ENCODE measurements around the gene ERAL1. TPM values are rescaled to one million over a fixed set of nuclear protein-coding genes. Genes with fewer than 3 reads are reported as not detected.

ERAL1 gene
- total and polyA plus RNA-seq, 10 donors: 28.4 to 51.9 (median 38.7) TPM

GRCh38 chr17:28881533-28882056 lies 26.8 kb downstream of the ERAL1 start:
- Histone ChIP-seq H3K4me3 (no peak overlapping the region), H3K9me3 (no peaks in the 10 kb centered on the region), H3K27me3 (replicated peaks in 1 of 7) (no peaks in the 10 kb centered on the region), H3K36me3 (peaks cover 12 to 93% (median 85%) of the 10 kb centered on the region in 6 donors), H3K27ac (no peak overlapping the region), H3K4me1 (peaks cover 0 to 23% (median 2%) of the 10 kb centered on the region in 6 donors)
- WGBS, 5 donors: 88 to 97% (median 96%) methylated on average over 17 of the region's 17 CpGs
- intact Hi-C loops (cut with DNase I; ENCODE audit: low total_unique reads): no loop called here
- no peak for DNase-seq
- TF ChIP-seq CTCF (IDR thresholded peaks at IDR 0.05 in 8 of 11, conservative IDR thresholded peaks at IDR 0.05 in 3 of 11) (no peak), POLR2AphosphoS5 (IDR thresholded peaks at IDR 0.05) (peak in 1 of 3 donors; percentile 2)

- intact Hi-C loops (cut with DNase I; ENCODE audit: low total_unique reads): no loop called here
- H3K9me3 ChIP-seq: no peaks in the 10 kb centered on the region
- no peaks in the 10 kb centered on the region for H3K27me3 ChIP-seq (replicated peaks in 1 of 7)
- no peak for TF ChIP-seq CTCF (IDR thresholded peaks at IDR 0.05 in 8 of 11, conservative IDR thresholded peaks at IDR 0.05 in 3 of 11)
- no peak for TF ChIP-seq POLR2A (IDR thresholded peaks at IDR 0.05)
- peak in 2 of 3 donors; percentile 31 to 59 for TF ChIP-seq POLR2AphosphoS5 (IDR thresholded peaks at IDR 0.05)
- peaks cover 12 to 100% (median 90%) of the 10 kb centered on the region in 6 donors for H3K36me3 ChIP-seq
- 93 to 98% (median 95%) methylated on average over 11 to 18 of the region's 18 CpGs for WGBS, 5 donors
- no peak overlapping the region for H3K27ac ChIP-seq
- DNase-seq: no peak
- H3K4me1 ChIP-seq: peaks cover 0 to 31% (median 7%) of the 10 kb centered on the region in 6 donors
- H3K4me3 ChIP-seq: no peak overlapping the region
These were observed 27.5 kb downstream of the ERAL1 start for GRCh38 chr17:28882154-28882895.

GRCh38 chr17:28883967-28884702 lies 29.3 kb downstream of the ERAL1 start:
- Histone ChIP-seq H3K27ac (peak overlapping the region in 1 of 8 donors; percentile 11), H3K36me3 (peaks cover 12 to 100% (median 83%) of the 10 kb centered on the region in 6 donors), H3K4me1 (peaks cover 8 to 49% (median 25%) of the 10 kb centered on the region in 6 donors), H3K27me3 (replicated peaks in 1 of 7) (no peaks in the 10 kb centered on the region), H3K4me3 (no peak overlapping the region), H3K9me3 (no peaks in the 10 kb centered on the region)
- DNase-seq: no peak
- intact Hi-C loops (cut with DNase I; ENCODE audit: low total_unique reads): no loop called here
- peak in 2 of 3 donors; percentile 15 to 54 for TF ChIP-seq POLR2AphosphoS5 (IDR thresholded peaks at IDR 0.05)
- TF ChIP-seq CTCF (IDR thresholded peaks at IDR 0.05 in 8 of 11, conservative IDR thresholded peaks at IDR 0.05 in 3 of 11): no peak
- 80 to 92% (median 88%) methylated on average over 14 to 27 of the region's 27 CpGs for WGBS, 5 donors

- DNase-seq: no peak
- 88 to 99% (median 97%) methylated on average over 4 of the region's 4 CpGs for WGBS, 5 donors
- no peak overlapping the region for H3K27ac ChIP-seq
- no peak overlapping the region for H3K4me3 ChIP-seq
- intact Hi-C loops (cut with DNase I; ENCODE audit: low total_unique reads): no loop called here
- peaks cover 9 to 99% (median 70%) of the 10 kb centered on the region in 6 donors for H3K36me3 ChIP-seq
- TF ChIP-seq POLR2AphosphoS5 (IDR thresholded peaks at IDR 0.05): no peak
- no peaks in the 10 kb centered on the region for H3K9me3 ChIP-seq
- H3K4me1 ChIP-seq: peaks cover 16 to 61% (median 37%) of the 10 kb centered on the region in 6 donors
- H3K27me3 ChIP-seq (replicated peaks in 1 of 7): no peaks in the 10 kb centered on the region
These were observed 30.5 kb downstream of the ERAL1 start for GRCh38 chr17:28885363-28885762.
